HG03354 (cell line): ENCODE results near the gene TLE7.

Experiments
- ATAC-seq: cut with Tn5 transposase; IDR thresholded peaks from one replicate; pipeline ENCODE4 v1.9.1; 2021; ENCODE audit warnings: mild to moderate bottlenecking; ENCODE audit not compliant: unreplicated experiment, poor library complexity, severe bottlenecking

Gene TLE7

DNA sequence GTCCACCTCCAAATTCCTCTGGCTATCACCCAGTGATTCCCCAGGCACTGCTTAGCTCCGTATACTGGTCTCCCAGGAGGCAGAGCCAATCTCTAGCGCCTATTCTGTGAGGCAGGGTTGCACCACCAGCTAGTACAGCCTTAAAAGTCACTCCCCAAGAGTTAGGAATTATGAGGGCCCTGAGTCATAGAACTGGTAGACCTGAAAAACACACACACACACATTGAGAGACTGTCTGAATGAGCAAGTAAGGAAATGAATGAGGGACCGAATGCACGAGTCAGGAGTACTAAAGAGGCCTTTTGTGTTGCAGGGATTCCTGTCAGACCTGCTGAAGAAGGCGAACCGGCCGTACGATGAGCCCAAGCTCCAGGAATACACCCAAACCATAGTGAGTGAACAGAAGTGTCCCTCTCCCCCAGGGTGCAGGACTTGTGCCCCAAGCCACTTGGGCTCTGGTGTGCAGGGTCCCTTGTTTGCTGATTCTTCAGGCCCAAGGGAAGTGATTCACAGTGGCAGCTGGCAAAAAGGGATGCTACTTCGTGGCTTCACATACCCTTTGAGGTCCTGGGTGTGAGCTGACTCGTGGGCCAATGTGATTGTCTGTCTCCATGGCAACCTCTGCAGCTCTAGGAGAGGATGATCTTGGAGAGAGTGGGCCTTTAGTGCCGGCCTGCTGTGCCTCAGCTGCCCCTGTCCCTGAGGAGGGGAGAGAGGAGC, 58.6 kb downstream of the TLE7 start:
- no peak for ATAC-seq

DNA sequence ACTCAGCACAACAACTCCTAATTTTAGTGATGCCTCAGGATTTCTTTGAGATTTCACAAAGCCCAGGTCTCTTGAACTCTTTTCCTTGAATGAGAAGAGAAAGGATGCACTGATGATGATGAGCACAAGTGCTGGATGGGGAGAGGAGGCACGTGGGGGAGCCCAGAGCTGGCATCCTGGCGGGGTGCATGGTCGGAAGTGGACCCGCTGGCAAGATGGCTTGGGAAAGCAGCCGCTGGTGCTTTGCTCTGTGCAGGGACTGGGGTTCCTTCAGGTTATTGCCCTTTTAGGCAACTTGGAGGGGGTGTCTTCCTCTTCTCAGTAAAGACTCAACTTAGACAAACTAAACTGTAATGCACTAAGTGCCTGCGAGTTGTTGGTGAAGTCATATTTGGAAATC, 61.0 kb downstream of the TLE7 start:
- no peak for ATAC-seq
